Trophoblast cell (in vitro differentiated cells and primary cell): ENCODE results near the gene IGF1R.

Source experiments
- DNase-seq, 2 donors: peaks; one replicate each; pipeline ENCODE4 v3.0.0-alpha.2; 2016
- H2AFZ ChIP-seq: 2 replicates; pipeline ENCODE4 v1.6.1; 2013; ENCODE audit warnings: low read length, moderate library complexity, mild to moderate bottlenecking; ENCODE audit not compliant: insufficient read depth, poor library complexity
- H2AK5ac ChIP-seq: 2 replicates; pipeline ENCODE4 v1.6.1; 2013; ENCODE audit warnings: mild to moderate bottlenecking, low read length
- H2BK120ac ChIP-seq: 2 replicates; pipeline ENCODE4 v1.6.1; 2013; ENCODE audit warnings: low read length, mild to moderate bottlenecking, moderate library complexity; ENCODE audit not compliant: insufficient read depth, poor library complexity
- H2BK12ac ChIP-seq: 2 replicates; pipeline ENCODE4 v1.6.1; 2013; ENCODE audit warnings: mild to moderate bottlenecking, low read length, moderate library complexity
- H2BK5ac ChIP-seq: 2 replicates; pipeline ENCODE4 v1.6.1; 2013; ENCODE audit warnings: low read length, low read depth, moderate library complexity, mild to moderate bottlenecking; ENCODE audit not compliant: poor library complexity
- H3K14ac ChIP-seq: 2 replicates; pipeline ENCODE4 v1.6.1; 2013; ENCODE audit warnings: mild to moderate bottlenecking, low read length
- H3K18ac ChIP-seq: 2 replicates; pipeline ENCODE4 v1.6.1; 2013; ENCODE audit warnings: mild to moderate bottlenecking, low read length
- H3K23ac ChIP-seq: 2 replicates; pipeline ENCODE4 v1.6.1; 2013; ENCODE audit warnings: low read length
- H3K27ac ChIP-seq: 2 replicates; pipeline ENCODE4 v1.5.1; 2013; ENCODE audit warnings: low read depth, mild to moderate bottlenecking, inconsistent platforms, low read length, moderate library complexity
- H3K27me3 ChIP-seq: 2 replicates; pipeline ENCODE4 v1.6.1; 2013; ENCODE audit warnings: inconsistent platforms, mild to moderate bottlenecking, low read length, moderate library complexity; ENCODE audit not compliant: insufficient read depth
- H3K36me3 ChIP-seq, 2 experiments: 1 replicate in 1 of 2; 2 replicates in 1 of 2; pipeline ENCODE4 v1.6.1; 2013; ENCODE audit warnings: low read length in 2 of 2, mild to moderate bottlenecking in 2 of 2, moderate library complexity in 1 of 2; ENCODE audit not compliant: insufficient read depth in 2 of 2, control insufficient read depth in 1 of 2
- H3K4ac ChIP-seq: 2 replicates; pipeline ENCODE4 v1.6.1; 2013; ENCODE audit warnings: low read depth, mild to moderate bottlenecking, low read length, moderate library complexity
- H3K4me1 ChIP-seq, 2 experiments: 1 replicate in 1 of 2; 2 replicates in 1 of 2; pipeline ENCODE4 v1.6.1; 2013; ENCODE audit warnings: low read length in 2 of 2, mild to moderate bottlenecking in 2 of 2, moderate library complexity in 1 of 2; ENCODE audit not compliant: insufficient read depth in 2 of 2, control insufficient read depth in 1 of 2
- H3K4me2 ChIP-seq: 2 replicates; pipeline ENCODE4 v1.6.1; 2013; ENCODE audit warnings: inconsistent platforms, mild to moderate bottlenecking, low read length, moderate library complexity
- H3K4me3 ChIP-seq: 2 replicates; pipeline ENCODE4 v1.5.1; 2013; ENCODE audit warnings: mild to moderate bottlenecking, low read depth, low read length, inconsistent platforms
- H3K79me1 ChIP-seq: one replicate; pipeline ENCODE4 v1.6.1; 2013; ENCODE audit warnings: low read length
- H3K79me2 ChIP-seq: 2 replicates; pipeline ENCODE4 v1.6.1; 2013; ENCODE audit warnings: low read length, mild to moderate bottlenecking; ENCODE audit not compliant: control insufficient read depth, insufficient read depth, poor library complexity
- H3K9ac ChIP-seq: 2 replicates; pipeline ENCODE4 v1.6.1; 2013; ENCODE audit warnings: mild to moderate bottlenecking, low read length
- H3K9me3 ChIP-seq: 2 replicates; pipeline ENCODE4 v1.6.1; 2013; ENCODE audit warnings: low read depth, mild to moderate bottlenecking, control low read depth, inconsistent platforms, low read length; ENCODE audit not compliant: insufficient read depth
- H4K12ac ChIP-seq: 2 replicates; pipeline ENCODE4 v1.6.1; 2013; ENCODE audit warnings: low read depth, mild to moderate bottlenecking, low read length, moderate library complexity
- H4K8ac ChIP-seq: 2 replicates; pipeline ENCODE4 v1.6.1; 2013; ENCODE audit warnings: low read depth, mild to moderate bottlenecking, low read length, moderate library complexity
- H4K91ac ChIP-seq: one replicate; pipeline ENCODE4 v1.6.1; 2013; ENCODE audit warnings: low read depth, mild to moderate bottlenecking, low read length, moderate library complexity
- WGBS: extraction: QIAGEN DNeasy Blood & Tissue Kit; methylation state at CpG from one replicate; pipeline ENCODE4 v1.1.7; 2013; ENCODE audit warnings: missing lambda C conversion rate; ENCODE audit not compliant: insufficient read length, insufficient coverage; ENCODE audit errors: extremely low coverage; 5-methylcytosine and 5-hydroxymethylcytosine counted together

The IGF1R gene

DNA sequence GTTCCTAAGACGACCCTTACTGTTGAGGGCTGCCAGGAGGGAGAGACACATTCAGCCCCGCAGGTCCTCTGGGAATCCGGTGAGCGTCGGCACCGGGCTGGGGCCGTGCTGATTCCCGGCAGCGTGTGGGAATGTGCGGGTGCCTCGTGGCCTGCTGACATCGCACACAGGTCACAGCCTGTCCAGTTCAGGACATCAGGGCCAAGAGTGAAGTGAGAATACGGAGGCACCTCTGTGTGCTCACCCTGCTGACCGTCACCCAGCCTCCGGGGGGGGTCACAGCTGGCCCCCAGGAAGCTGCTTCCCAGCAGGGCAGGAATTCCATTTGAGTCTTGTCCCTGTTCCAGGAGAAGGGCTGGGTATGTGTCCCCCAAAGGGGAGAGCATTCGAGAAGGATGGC is 305.6 kb downstream of the IGF1R start:
- Histone ChIP-seq H2BK12ac (no peak overlapping the region), H3K23ac (no peak overlapping the region), H2AK5ac (no peak overlapping the region), H3K4me1 (no peaks in the 10 kb centered on the region), H3K4ac (no peak overlapping the region), H2AFZ (no peak overlapping the region), H3K18ac (no peak overlapping the region), H3K14ac (no peak overlapping the region), H2BK120ac (no peak overlapping the region), H4K91ac (no peak overlapping the region), H3K27ac (no peak overlapping the region), H4K12ac (no peak overlapping the region), H4K8ac (no peak overlapping the region), H3K9me3 (no peaks in the 10 kb centered on the region), H2BK5ac (no peak overlapping the region), H3K27me3 (no peaks in the 10 kb centered on the region), H3K36me3 (peaks cover 75 to 91% of the 10 kb centered on the region in 2 experiments), H3K9ac (no peak overlapping the region), H3K79me1 (no peaks in the 10 kb centered on the region), H3K4me3 (no peak overlapping the region), H3K4me2 (no peak overlapping the region), H3K79me2 (no peaks in the 10 kb centered on the region)
- peak; percentile 20 to 40 for DNase-seq
- WGBS: no CpG with 5 or more reads among the region's 16 CpGs

DNA sequence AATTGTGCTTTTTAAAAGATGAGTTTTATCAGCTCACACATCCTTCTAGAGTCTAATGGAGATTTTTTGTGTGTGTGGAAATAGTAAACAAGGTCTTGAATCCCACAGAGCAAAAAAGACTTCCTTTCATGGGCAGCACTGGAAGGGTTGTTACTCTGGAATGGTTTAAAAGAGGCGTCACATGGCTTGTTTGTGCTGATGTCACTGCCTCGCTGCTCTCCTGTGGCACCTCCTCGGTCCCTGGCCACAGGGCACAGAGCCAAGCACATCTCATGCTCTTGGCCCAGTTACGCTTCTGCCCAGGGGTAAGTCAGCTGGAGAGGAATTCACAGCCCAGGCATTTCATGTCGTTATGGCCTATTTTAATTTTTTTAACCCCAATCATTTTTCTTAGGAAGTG is 306.1 kb downstream of the IGF1R start:
- Histone ChIP-seq H3K9me3 (no peaks in the 10 kb centered on the region), H3K36me3 (peaks cover 74 to 90% of the 10 kb centered on the region in 2 experiments), H3K23ac (no peak overlapping the region), H2AFZ (no peak overlapping the region), H2BK120ac (no peak overlapping the region), H4K12ac (no peak overlapping the region), H2BK5ac (no peak overlapping the region), H3K4me1 (no peaks in the 10 kb centered on the region), H3K79me2 (no peaks in the 10 kb centered on the region), H3K9ac (no peak overlapping the region), H2BK12ac (no peak overlapping the region), H3K27me3 (no peaks in the 10 kb centered on the region), H3K79me1 (no peaks in the 10 kb centered on the region), H3K4me2 (no peak overlapping the region), H3K14ac (no peak overlapping the region), H3K4me3 (no peak overlapping the region), H3K4ac (no peak overlapping the region), H3K27ac (no peak overlapping the region), H4K8ac (no peak overlapping the region), H4K91ac (no peak overlapping the region), H3K18ac (no peak overlapping the region), H2AK5ac (no peak overlapping the region)
- whole genome bisulfite sequencing: no CpG with 5 or more reads among the region's 5 CpGs
- DNase-seq: peak in 1 of 2 donors; percentile 2

DNA sequence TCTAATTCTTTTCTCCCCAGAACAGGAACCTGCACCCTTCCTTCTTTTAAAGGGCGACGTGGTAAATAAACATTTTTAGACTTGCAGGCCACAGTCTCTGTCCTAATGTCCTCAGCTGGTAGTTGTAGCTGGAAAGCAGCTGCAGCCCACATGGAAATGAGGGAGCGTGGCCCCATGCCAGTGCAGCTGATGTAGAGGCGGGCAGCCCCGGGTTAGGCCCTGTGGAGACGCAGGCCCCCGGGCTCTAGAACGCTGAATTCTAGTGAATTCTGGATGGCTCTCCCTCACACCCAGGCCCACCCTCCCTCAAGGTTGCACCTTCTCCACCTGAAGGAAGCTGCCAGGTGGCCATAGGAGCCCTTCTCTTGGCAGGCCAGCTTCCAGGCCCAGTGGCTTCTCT is 307.0 kb downstream of the IGF1R start:
- H4K12ac ChIP-seq: no peak overlapping the region
- H4K8ac ChIP-seq: no peak overlapping the region
- H3K79me1 ChIP-seq: no peaks in the 10 kb centered on the region
- no peak overlapping the region for H3K18ac ChIP-seq
- H3K4me3 ChIP-seq: no peak overlapping the region
- no peak overlapping the region for H2AK5ac ChIP-seq
- no peak overlapping the region for H2BK12ac ChIP-seq
- no peak for DNase-seq
- H2BK120ac ChIP-seq: no peak overlapping the region
- peaks cover under 1% of the 10 kb centered on the region for H3K9me3 ChIP-seq
- no peak overlapping the region for H4K91ac ChIP-seq
- WGBS: no CpG with 5 or more reads among the region's 8 CpGs
- no peak overlapping the region for H3K23ac ChIP-seq
- no peak overlapping the region for H3K9ac ChIP-seq
- H3K4me1 ChIP-seq: no peaks in the 10 kb centered on the region
- H3K4ac ChIP-seq: no peak overlapping the region
- no peak overlapping the region for H3K14ac ChIP-seq
- H3K4me2 ChIP-seq: no peak overlapping the region
- H3K79me2 ChIP-seq: no peaks in the 10 kb centered on the region
- no peak overlapping the region for H3K27ac ChIP-seq
- no peak overlapping the region for H2BK5ac ChIP-seq
- H3K27me3 ChIP-seq: no peaks in the 10 kb centered on the region
- peaks cover 71 to 87% of the 10 kb centered on the region in 2 experiments for H3K36me3 ChIP-seq
- H2AFZ ChIP-seq: peak overlapping the region; percentile 10

DNA sequence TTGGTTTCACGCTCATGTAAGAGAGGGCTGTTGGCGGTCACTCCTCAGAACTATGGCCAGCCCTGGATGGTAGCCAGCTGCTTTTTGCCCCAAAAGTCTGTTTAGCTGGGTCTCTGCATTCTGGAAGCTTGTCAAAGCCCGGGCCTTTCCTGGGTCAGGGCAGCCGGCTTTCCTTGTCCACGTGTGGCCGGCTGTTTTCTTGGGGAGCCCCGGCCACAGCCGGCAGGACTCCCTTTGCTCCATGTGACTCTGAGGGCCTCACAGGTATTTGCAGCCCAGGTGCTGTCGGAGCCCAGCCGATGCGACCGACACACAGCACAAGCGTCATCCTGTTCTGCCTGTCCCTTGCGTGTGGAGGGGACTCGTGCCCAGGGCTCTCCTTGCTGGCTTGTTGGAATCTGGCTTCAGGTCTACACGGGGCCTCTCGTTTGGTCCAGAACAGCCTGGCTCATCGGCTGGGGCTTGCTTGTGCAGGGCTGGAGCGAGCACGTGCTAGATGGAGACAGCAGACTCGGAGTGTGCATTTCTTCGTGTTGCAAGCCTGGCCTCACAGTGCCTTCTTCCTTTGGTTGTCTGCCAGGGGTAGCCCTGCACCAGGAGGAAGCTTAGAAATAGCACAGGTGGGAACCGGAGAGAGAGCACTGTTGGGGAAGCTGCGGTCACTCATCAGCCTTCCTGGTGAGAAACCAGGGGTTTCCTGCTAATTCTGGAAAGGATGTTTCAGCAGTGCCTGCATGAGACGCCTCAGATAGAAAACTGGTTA is 307.8 kb downstream of the IGF1R start:
- Histone ChIP-seq H2BK5ac (no peak overlapping the region), H3K14ac (no peak overlapping the region), H2AK5ac (no peak overlapping the region), H3K9me3 (peaks cover 5% of the 10 kb centered on the region), H4K12ac (no peak overlapping the region), H3K79me1 (no peaks in the 10 kb centered on the region), H3K27ac (no peak overlapping the region), H4K8ac (no peak overlapping the region), H3K23ac (no peak overlapping the region), H3K4me1 (no peaks in the 10 kb centered on the region), H2AFZ (no peak overlapping the region), H2BK12ac (no peak overlapping the region), H3K9ac (no peak overlapping the region), H3K27me3 (no peaks in the 10 kb centered on the region), H3K18ac (no peak overlapping the region), H4K91ac (no peak overlapping the region), H3K36me3 (peaks cover 72 to 86% of the 10 kb centered on the region in 2 experiments), H3K4me2 (no peak overlapping the region), H3K4me3 (peak overlapping the region; percentile 5), H3K4ac (no peak overlapping the region), H2BK120ac (no peak overlapping the region), H3K79me2 (no peaks in the 10 kb centered on the region)
- no CpG with 5 or more reads among the region's 25 CpGs for WGBS
- DNase-seq: no peak
